Measurements from ENCODE around the gene CRYBG2. TPM values are rescaled to one million over a fixed set of nuclear protein-coding genes. Genes with fewer than 3 reads are reported as not detected.
"Not testable (repeated sequence)": the region's sequence is repeated elsewhere in the genome, so short reads cannot be mapped to it uniquely, and the experiment has no call there.

CRYBG2 gene
- polyA plus RNA-seq, 2 donors: 163 to 275 TPM

DNA sequence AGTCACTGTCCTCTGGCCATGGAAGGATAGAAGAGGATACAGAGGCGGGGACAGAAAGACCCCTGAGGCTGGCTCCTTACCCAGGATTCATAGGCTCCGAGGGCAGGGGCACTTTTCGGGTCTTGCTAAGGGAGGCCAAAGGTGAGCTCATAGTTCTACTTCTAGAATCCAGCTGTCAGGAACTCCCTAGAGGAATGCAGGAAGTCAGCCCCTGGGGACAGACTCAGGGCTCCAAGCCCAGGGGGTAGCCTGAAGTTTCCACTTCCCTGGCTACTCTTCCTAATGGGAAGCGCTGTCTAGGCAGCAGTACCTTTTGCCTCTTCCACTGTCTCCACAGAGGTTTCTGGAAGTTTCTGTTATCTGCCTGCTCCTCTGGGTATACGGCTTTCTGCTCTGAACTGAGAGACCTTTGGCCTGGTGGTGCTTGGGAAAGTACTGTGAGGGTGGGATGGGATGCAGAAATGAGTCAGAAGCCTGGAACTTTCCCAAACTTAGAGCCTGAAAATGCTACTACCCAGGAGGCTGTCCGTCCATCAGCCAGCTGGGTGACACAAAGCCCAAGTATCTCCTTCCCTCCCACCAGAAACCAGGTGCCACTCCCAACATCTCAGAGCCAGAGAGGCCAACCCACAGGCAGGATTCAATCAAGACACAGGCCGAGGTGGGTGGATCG, 51.1 kb downstream of the CRYBG2 start:
- peaks cover 0 to 7% of the 10 kb centered on the region in 2 donors for H3K4me1 ChIP-seq (ENCODE audit: control insufficient read depth in 2 of 2, insufficient read depth in 2 of 2, low read length in 1 of 2)

DNA sequence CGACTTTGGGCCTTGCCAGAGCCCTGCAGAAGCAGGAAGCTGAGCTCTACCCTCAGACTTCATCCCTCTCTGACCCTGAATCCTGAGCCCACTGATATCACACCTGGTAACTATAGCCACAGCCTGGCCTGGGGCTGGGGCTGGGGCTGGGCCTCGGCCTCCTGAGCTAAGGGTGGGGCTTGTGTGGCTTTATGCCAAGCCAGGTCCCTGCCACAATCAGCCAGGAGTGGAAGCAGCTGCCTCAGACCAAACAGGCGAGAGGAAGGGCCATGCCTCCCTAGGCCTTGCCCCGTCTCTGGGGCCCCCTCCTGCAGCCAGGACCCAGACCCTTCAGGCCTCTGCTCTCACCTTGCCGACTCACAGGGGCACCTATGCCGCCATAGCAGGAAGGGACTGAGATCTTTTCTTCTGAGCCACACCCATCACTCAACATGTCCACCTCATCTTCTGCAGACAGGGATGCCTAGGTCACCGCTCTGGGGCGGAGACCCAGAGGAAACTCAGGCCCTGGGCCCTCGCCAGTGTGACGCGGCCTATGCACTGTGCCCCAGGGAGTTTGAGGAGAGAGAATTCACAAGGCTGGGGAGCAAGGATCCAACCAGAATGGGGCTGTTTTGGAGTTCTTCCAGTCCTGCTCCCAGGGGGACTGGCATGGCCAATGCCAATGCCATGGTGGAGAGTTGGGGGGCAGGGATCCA, 53.2 kb downstream of the CRYBG2 start:
- H3K4me3 ChIP-seq (ENCODE audit: low read depth in 1 of 2, low read length in 2 of 2): no peak overlapping the region
- H3K36me3 ChIP-seq (ENCODE audit: control insufficient read depth in 2 of 2, insufficient read depth in 2 of 2, low read length in 1 of 2): peaks cover 0 to 2% of the 10 kb centered on the region in 2 donors
- no peaks in the 10 kb centered on the region for H3K27me3 ChIP-seq (ENCODE audit: control insufficient read depth in 1 of 2, insufficient read depth in 2 of 2, low read length in 2 of 2)
- no peaks in the 10 kb centered on the region for H3K9me3 ChIP-seq (ENCODE audit: control insufficient read depth in 2 of 2, insufficient read depth in 1 of 2, low read depth in 1 of 2, low read length in 1 of 2)
- H3K4me1 ChIP-seq (ENCODE audit: control insufficient read depth in 2 of 2, insufficient read depth in 2 of 2, low read length in 1 of 2): peaks cover 0 to 2% of the 10 kb centered on the region in 2 donors
- no peak overlapping the region for H3K27ac ChIP-seq (ENCODE audit: low read depth in 2 of 2, low read length in 1 of 2)
- WGBS, 2 donors: 77 to 78% methylated on average over 11 of the region's 11 CpGs

More for the DNA sequence above, 51.1 kb downstream of the CRYBG2 start:
- H3K4me3 ChIP-seq (ENCODE audit: low read depth in 1 of 2, low read length in 2 of 2): no peak overlapping the region
- no peak overlapping the region for H3K27ac ChIP-seq (ENCODE audit: low read depth in 2 of 2, low read length in 1 of 2)
- no peaks in the 10 kb centered on the region for H3K27me3 ChIP-seq (ENCODE audit: control insufficient read depth in 1 of 2, insufficient read depth in 2 of 2, low read length in 2 of 2)
- 75% methylated on average over 8 of the region's 8 CpGs for WGBS, 2 donors
- no peaks in the 10 kb centered on the region for H3K9me3 ChIP-seq (ENCODE audit: control insufficient read depth in 2 of 2, insufficient read depth in 1 of 2, low read depth in 1 of 2, low read length in 1 of 2)
- H3K36me3 ChIP-seq (ENCODE audit: control insufficient read depth in 2 of 2, insufficient read depth in 2 of 2, low read length in 1 of 2): peaks cover 0 to 2% of the 10 kb centered on the region in 2 donors

DNA sequence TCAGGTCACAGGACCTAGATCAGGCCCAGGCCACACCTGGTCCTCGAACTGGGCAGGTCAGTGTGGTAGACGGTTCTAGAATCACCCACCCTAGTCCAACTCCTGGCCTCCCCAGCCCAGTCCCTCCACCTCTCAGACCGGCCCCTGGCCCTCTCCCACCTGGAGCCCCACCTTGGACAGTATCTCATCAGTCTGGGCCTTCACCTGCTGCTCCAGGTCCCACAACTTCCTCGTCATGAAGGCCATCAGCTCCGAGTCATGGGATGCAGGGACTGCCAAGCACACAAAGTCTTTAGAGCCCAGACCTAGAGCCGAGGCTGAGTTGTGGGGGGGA, 56.2 kb downstream of the CRYBG2 start:
- 71 to 77% methylated on average over 6 of the region's 6 CpGs for WGBS, 2 donors
- no peak overlapping the region for H3K4me3 ChIP-seq (ENCODE audit: low read depth in 1 of 2, low read length in 2 of 2)
- peaks cover 0 to 2% of the 10 kb centered on the region in 2 donors for H3K36me3 ChIP-seq (ENCODE audit: control insufficient read depth in 2 of 2, insufficient read depth in 2 of 2, low read length in 1 of 2)
- no peaks in the 10 kb centered on the region for H3K27me3 ChIP-seq (ENCODE audit: control insufficient read depth in 1 of 2, insufficient read depth in 2 of 2, low read length in 2 of 2)
- H3K9me3 ChIP-seq (ENCODE audit: control insufficient read depth in 2 of 2, insufficient read depth in 1 of 2, low read depth in 1 of 2, low read length in 1 of 2): no peaks in the 10 kb centered on the region
- no peak overlapping the region for H3K27ac ChIP-seq (ENCODE audit: low read depth in 2 of 2, low read length in 1 of 2)
- H3K4me1 ChIP-seq (ENCODE audit: control insufficient read depth in 2 of 2, insufficient read depth in 2 of 2, low read length in 1 of 2): no peaks in the 10 kb centered on the region

DNA sequence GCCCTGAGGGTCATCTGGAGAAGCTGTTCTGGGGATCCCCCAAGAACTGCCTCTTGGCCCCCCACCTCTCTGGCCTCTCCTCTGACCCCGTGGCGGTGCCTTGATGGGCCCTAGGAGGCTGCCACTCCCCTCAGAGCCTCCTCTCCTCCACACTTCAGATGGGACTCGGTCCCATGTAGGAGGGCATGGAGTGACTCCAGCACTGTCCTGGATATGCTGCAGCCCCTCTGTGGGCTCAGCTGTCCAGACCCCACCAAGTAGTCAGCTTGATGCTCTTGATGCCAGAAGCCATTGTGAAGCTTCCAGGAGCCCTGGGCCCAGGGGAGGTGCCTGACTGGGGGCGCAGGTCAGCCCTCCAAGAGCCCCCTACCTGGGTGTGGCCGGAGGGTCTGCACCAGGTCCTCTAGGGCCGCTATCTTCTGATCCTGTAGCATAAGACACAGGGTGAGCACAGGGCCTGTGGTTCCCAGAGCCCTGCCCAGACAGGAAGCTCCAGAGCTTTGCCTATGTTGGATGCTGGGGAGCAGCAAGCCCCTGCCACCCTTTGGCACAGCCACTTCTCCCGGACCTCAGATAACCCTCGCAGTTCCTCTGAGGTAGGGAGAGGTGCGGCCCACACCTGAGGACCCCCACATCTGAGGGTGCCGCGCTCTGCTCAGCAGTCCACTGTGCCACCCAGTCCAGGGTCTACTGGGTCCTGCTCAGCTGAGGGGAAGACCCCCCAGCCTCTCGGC, 56.7 kb downstream of the CRYBG2 start:
- no peaks in the 10 kb centered on the region for H3K27me3 ChIP-seq (ENCODE audit: control insufficient read depth in 1 of 2, insufficient read depth in 2 of 2, low read length in 2 of 2)
- no peak overlapping the region for H3K27ac ChIP-seq (ENCODE audit: low read depth in 2 of 2, low read length in 1 of 2)
- H3K4me1 ChIP-seq (ENCODE audit: control insufficient read depth in 2 of 2, insufficient read depth in 2 of 2, low read length in 1 of 2): no peaks in the 10 kb centered on the region
- H3K4me3 ChIP-seq (ENCODE audit: low read depth in 1 of 2, low read length in 2 of 2): no peak overlapping the region
- H3K9me3 ChIP-seq (ENCODE audit: control insufficient read depth in 2 of 2, insufficient read depth in 1 of 2, low read depth in 1 of 2, low read length in 1 of 2): no peaks in the 10 kb centered on the region
- H3K36me3 ChIP-seq (ENCODE audit: control insufficient read depth in 2 of 2, insufficient read depth in 2 of 2, low read length in 1 of 2): peaks cover 0 to 2% of the 10 kb centered on the region in 2 donors
- 92 to 96% methylated on average over 12 of the region's 12 CpGs for WGBS, 2 donors

DNA sequence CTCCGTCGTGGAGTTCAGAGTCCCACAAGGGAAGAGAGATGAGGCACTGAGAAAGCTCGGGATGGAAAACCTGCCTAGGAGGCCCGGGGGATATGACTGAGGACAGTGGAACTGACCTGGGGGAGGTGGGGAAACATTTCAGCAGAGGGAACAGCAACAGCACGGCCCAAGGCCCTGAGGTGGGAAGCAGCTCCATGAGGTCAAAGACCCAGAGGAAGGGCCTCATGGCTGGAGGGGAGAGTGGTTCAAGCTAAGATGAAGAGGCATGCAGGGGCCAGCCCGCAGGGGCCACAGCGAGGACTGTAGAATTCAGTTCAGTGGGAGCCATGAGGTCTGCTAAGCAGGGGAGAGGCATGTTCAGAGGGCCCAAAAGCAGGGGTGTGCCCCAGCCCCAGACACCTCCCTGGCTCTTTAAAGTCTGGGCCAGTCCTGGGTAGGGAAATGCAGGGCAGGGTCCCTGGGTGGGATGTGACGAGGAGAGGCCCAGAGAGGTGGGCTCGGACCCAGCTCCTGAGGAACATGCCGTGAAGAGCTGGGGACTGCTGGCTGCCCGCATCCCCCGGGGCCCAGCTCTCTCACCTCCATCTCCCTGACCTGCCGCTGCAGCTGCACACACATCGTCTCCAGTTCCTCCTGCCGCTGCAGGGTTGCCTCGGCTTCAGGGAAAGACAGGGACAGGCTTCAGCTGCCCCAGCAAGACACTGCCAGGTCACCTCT, 57.4 kb downstream of the CRYBG2 start:
- Histone ChIP-seq H3K4me3 (ENCODE audit: low read depth in 1 of 2, low read length in 2 of 2) (no peak overlapping the region), H3K36me3 (ENCODE audit: control insufficient read depth in 2 of 2, insufficient read depth in 2 of 2, low read length in 1 of 2) (peaks cover 0 to 2% of the 10 kb centered on the region in 2 donors), H3K4me1 (ENCODE audit: control insufficient read depth in 2 of 2, insufficient read depth in 2 of 2, low read length in 1 of 2) (no peaks in the 10 kb centered on the region), H3K27me3 (ENCODE audit: control insufficient read depth in 1 of 2, insufficient read depth in 2 of 2, low read length in 2 of 2) (no peaks in the 10 kb centered on the region), H3K9me3 (ENCODE audit: control insufficient read depth in 2 of 2, insufficient read depth in 1 of 2, low read depth in 1 of 2, low read length in 1 of 2) (no peaks in the 10 kb centered on the region), H3K27ac (ENCODE audit: low read depth in 2 of 2, low read length in 1 of 2) (no peak overlapping the region)
- 91 to 94% methylated on average over 12 to 16 of the region's 16 CpGs for WGBS, 2 donors

DNA sequence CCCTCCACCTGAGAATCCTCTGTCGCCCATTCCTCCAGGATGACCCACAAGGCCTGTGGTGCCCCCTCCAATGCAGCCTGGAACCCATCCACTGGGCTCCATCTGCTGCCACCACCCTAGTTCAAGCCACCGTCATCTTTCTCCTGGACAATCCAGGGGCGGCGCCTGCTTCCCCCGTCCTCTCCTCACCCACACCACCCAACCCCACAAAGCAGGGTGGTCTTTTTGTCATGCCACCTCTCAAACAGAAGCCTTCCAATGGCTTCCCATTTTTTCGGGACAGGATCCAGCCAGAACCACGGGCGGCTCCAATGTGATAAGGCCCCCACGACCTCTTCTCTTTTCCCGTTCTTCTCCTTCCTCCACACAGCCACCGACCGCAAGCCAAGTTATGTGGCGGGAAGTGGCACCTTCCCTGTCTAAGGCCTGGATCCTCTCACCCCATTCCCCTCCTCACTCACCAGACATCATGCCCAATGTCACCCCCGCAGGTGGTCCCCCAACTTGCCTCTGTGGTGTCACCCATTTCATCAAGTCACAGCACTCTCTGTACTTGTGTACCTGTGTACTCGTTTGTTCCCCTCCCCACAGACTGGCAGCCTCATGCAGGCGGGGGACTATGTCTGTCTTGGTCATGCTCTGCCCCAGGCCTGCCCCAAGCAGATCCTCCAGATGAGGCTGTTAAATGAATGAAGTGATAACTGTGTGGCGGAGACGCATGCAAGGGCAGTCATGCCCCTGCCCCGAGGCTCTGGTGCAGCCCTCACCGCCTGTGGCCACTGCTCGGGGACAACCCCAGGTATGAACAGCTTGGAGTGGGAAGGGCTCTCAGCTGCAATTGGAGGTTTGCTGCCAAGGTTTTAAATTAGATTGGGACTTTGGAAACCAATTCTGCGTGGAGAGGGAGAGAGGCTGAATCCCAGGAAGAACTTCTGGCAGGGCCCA, 58.5 kb downstream of the CRYBG2 start:
- Histone ChIP-seq H3K4me1 (ENCODE audit: control insufficient read depth in 2 of 2, insufficient read depth in 2 of 2, low read length in 1 of 2) (no peaks in the 10 kb centered on the region), H3K27me3 (ENCODE audit: control insufficient read depth in 1 of 2, insufficient read depth in 2 of 2, low read length in 2 of 2) (no peaks in the 10 kb centered on the region), H3K36me3 (ENCODE audit: control insufficient read depth in 2 of 2, insufficient read depth in 2 of 2, low read length in 1 of 2) (no peaks in the 10 kb centered on the region), H3K9me3 (ENCODE audit: control insufficient read depth in 2 of 2, insufficient read depth in 1 of 2, low read depth in 1 of 2, low read length in 1 of 2) (no peaks in the 10 kb centered on the region), H3K27ac (ENCODE audit: low read depth in 2 of 2, low read length in 1 of 2) (no peak overlapping the region), H3K4me3 (ENCODE audit: low read depth in 1 of 2, low read length in 2 of 2) (no peak overlapping the region)
- 89 to 92% methylated on average over 22 of the region's 22 CpGs for WGBS, 2 donors

DNA sequence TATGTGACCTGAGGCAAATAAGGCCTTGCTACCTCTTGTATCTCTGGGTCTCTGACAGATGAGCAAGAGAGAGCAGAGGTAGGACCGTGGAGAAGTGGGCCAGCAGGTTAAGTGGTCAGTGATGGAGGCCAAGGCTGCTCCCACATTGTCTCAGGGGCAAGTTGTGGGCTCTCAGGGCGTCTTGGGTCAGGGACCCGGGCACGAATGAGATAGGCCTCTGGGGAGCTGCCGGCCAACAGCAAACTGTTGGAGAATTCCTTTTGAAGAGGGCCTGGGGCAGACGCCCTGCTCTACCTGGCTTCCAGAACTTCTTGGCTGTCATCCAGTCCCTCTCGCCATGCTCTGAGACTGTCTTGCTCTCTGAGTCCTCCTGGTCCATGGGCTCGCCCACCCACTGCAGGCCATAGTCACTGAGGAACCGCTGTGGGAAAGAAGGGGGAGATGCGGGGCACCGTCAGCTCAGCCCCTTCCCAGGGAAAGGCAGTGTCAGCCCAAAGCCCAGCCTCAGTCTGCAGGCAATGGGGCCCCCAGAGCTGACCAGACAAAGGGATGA, 59.9 kb downstream of the CRYBG2 start:
- H3K36me3 ChIP-seq (ENCODE audit: control insufficient read depth in 2 of 2, insufficient read depth in 2 of 2, low read length in 1 of 2): no peaks in the 10 kb centered on the region
- 84 to 90% methylated on average over 11 of the region's 11 CpGs for WGBS, 2 donors
- no peaks in the 10 kb centered on the region for H3K27me3 ChIP-seq (ENCODE audit: control insufficient read depth in 1 of 2, insufficient read depth in 2 of 2, low read length in 2 of 2)

DNA sequence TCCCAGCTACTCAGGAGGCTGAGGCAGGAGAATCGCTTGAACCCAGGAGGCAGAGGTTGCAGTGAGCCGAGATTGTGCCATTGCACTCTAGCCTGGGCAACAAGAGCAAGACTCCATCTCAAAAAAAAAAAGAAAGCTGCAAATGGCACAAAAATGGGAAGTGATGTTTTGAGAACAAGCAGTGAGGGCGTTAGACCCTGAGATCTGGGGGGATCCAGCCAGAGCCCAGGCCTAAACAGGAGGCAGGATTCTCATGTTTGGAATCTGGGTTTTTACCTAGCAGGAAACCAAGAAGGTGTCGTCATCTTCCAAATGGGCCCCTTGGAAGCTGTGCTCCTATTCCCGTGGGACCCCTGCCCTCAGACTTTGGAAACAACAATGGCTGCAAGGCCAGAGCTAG, 61.2 kb downstream of the CRYBG2 start:
- H3K9me3 ChIP-seq (ENCODE audit: control insufficient read depth in 2 of 2, insufficient read depth in 1 of 2, low read depth in 1 of 2, low read length in 1 of 2); H3K27me3 ChIP-seq (ENCODE audit: control insufficient read depth in 1 of 2, insufficient read depth in 2 of 2, low read length in 2 of 2); H3K27ac ChIP-seq (ENCODE audit: low read depth in 2 of 2, low read length in 1 of 2); H3K4me1 ChIP-seq (ENCODE audit: control insufficient read depth in 2 of 2, insufficient read depth in 2 of 2, low read length in 1 of 2); H3K36me3 ChIP-seq (ENCODE audit: control insufficient read depth in 2 of 2, insufficient read depth in 2 of 2, low read length in 1 of 2); H3K4me3 ChIP-seq (ENCODE audit: low read depth in 1 of 2, low read length in 2 of 2): not testable (repeated sequence)
- WGBS, 2 donors: 88 to 91% methylated on average over 5 of the region's 5 CpGs

More for the DNA sequence above, 59.9 kb downstream of the CRYBG2 start:
- Histone ChIP-seq H3K9me3 (ENCODE audit: control insufficient read depth in 2 of 2, insufficient read depth in 1 of 2, low read depth in 1 of 2, low read length in 1 of 2) (no peaks in the 10 kb centered on the region), H3K4me3 (ENCODE audit: low read depth in 1 of 2, low read length in 2 of 2) (no peak overlapping the region), H3K27ac (ENCODE audit: low read depth in 2 of 2, low read length in 1 of 2) (no peak overlapping the region), H3K4me1 (ENCODE audit: control insufficient read depth in 2 of 2, insufficient read depth in 2 of 2, low read length in 1 of 2) (peaks cover 0 to 5% of the 10 kb centered on the region in 2 donors)
